ENCODE results near the gene ZNF410. TPM values are rescaled to one million over a fixed set of nuclear protein-coding genes. Genes with fewer than 3 reads are reported as not detected.

The ZNF410 gene
- total RNA-seq, 4 donors from 2014 or later, result 22.6 to 33.2 (median 24.0) TPM

DNA sequence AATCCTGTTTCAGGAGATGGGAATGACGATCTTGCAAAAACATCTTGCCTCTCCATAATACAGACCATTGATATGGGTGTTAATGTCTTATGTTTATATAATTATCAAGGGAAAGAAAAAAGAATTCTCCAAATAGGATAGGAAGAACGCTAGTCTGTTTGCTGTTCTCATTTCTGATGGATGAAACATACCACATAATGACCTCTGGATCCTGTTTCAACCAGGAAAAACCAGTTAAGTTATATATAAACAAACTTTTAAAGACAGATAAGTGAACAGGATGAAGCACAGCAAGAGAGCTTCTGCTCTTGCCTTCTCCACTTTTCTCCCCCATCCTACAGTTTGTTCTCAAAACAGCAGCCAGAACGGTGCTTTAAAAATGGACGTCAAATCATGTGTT is 91.2 kb downstream of the ZNF410 start:
- Histone ChIP-seq H3K4me3 (no peak overlapping the region), H3K9me3 (no peaks in the 10 kb centered on the region), H3K4me1 (peaks cover 11 to 13% of the 10 kb centered on the region in 2 donors), H3K27me3 (no peaks in the 10 kb centered on the region), H3K36me3 (peaks cover 0 to 7% of the 10 kb centered on the region in 2 donors), H3K27ac (no peak overlapping the region)
- no peak for TF ChIP-seq POLR2A (IDR thresholded peaks at IDR 0.05)
- TF ChIP-seq CTCF (IDR thresholded peaks at IDR 0.05 in 4 of 5, conservative IDR thresholded peaks at IDR 0.05 in 1 of 5), result no peak
- no peak for ATAC-seq
- intact Hi-C loops (cut with DNase I; ENCODE audit: low total_unique reads), result no loop called here
- DNase-seq, result no peak
- in situ Hi-C loops (cut with MboI; ENCODE audit: low sequenced_read_pairs in 4 of 4), result no loop called here

Other genes with a start within 250 kb of the ZNF410 start
- 1 to 10 TPM; 6.4 to 8.2 (median 7.7) TPM for gene DNAL1, start 241.9 kb upstream of the ZNF410 start, total RNA-seq
- 10 to 100 TPM in 1 of 4 donors, 1 to 10 TPM in 3; 7.6 to 18.5 (median 8.8) TPM for gene PNMA1, start 172.5 kb upstream of the ZNF410 start, total RNA-seq
- gene PTGR2, start 35.0 kb upstream of the ZNF410 start, total RNA-seq, result 10 to 100 TPM in 2 of 4 donors, 1 to 10 TPM in 2; 5.6 to 15.7 (median 9.9) TPM
- 1 to 10 TPM; 5.0 to 7.7 (median 6.0) TPM for gene FAM161B, start 63.2 kb downstream of the ZNF410 start, total RNA-seq
- 10 to 100 TPM; 36.5 to 60.6 (median 42.2) TPM for gene COQ6, start 63.4 kb downstream of the ZNF410 start, total RNA-seq
- gene ENTPD5, start 132.4 kb downstream of the ZNF410 start, total RNA-seq, result 10 to 100 TPM in 1 of 4 donors, 1 to 10 TPM in 3; 5.4 to 10.2 (median 7.3) TPM
- gene BBOF1, start 132.5 kb downstream of the ZNF410 start, total RNA-seq, result 1 to 10 TPM in 3 of 4 donors, under 1 TPM in 1; 0.95 to 8.7 (median 1.9) TPM
- gene ALDH6A1, start 197.6 kb downstream of the ZNF410 start, total RNA-seq, result 10 to 100 TPM in 3 of 4 donors, 1 to 10 TPM in 1; 5.9 to 26.3 (median 20.3) TPM
- gene LIN52, start 198.1 kb downstream of the ZNF410 start, total RNA-seq, result 1 to 10 TPM; 3.4 to 5.6 (median 4.3) TPM